SU-DHL-6 (cell line): Measurements from ENCODE around the gene LAMB4.

Experiments used
- CTCF ChIP-seq: fragments of 200-600 bp; sonication (generic); IDR thresholded peaks from one replicate; pipeline ENCODE4 v1.5.1; 2017; ENCODE audit warnings: antibody characterized with exemption, mild to moderate bottlenecking, low read length, moderate library complexity; ENCODE audit not compliant: insufficient read depth, poor library complexity, severe bottlenecking
- EZH2phosphoT487 ChIP-seq: fragments of 200-600 bp; sonication (generic), shearing (Covaris generic); conservative IDR thresholded peaks from 2 replicates; pipeline ENCODE4 v1.6.1; 2018; ENCODE audit warnings: mild to moderate bottlenecking, antibody characterized with exemption, low read length, moderate library complexity, mixed read lengths

- TF ChIP-seq CTCF (no peak), EZH2phosphoT487 (no peak)
Measured at GRCh38 chr7:108171164-108171563, 41.0 kb upstream of the LAMB4 start.
